GM21360 (cell line): ENCODE measurements around the gene ADPRHL1.
"Not testable (repeated sequence)": the region's sequence is repeated elsewhere in the genome, so short reads cannot be mapped to it uniquely, and the experiment has no call there.

Experiments
- ATAC-seq: cut with Tn5 transposase; IDR thresholded peaks from one replicate; pipeline ENCODE4 v1.9.1; 2021; ENCODE audit warnings: mild to moderate bottlenecking, moderate library complexity; ENCODE audit not compliant: unreplicated experiment

Gene ADPRHL1

GRCh38 chr13:113458253-113459065 is 5.2 kb upstream of the ADPRHL1 start:
- ATAC-seq: no peak

- no peak for ATAC-seq
Measured at GRCh38 chr13:113457510-113457909, 4.2 kb upstream of the ADPRHL1 start.

- no peak for ATAC-seq
Measured at GRCh38 chr13:113456116-113456702, 2.9 kb upstream of the ADPRHL1 start.

DNA sequence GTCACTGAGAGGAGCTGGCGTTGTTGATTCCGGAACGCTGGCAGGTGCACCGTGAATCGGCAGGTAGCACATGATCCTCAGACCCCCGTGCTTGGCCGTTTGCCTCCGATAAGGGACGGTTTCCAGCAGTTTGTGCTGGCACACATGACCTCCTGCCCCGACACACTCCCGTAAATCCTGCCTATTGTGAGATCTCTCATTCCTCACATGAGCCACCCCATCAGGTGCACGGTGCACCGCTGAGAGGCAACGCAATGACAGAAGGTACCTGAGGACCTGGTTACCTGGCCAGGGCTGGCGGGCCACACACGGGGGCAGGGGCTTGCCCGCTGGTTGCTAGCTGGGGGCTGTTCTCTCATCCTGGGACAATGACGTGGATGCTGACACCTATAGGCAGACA is 2.1 kb upstream of the ADPRHL1 start:
- no peak for ATAC-seq

DNA sequence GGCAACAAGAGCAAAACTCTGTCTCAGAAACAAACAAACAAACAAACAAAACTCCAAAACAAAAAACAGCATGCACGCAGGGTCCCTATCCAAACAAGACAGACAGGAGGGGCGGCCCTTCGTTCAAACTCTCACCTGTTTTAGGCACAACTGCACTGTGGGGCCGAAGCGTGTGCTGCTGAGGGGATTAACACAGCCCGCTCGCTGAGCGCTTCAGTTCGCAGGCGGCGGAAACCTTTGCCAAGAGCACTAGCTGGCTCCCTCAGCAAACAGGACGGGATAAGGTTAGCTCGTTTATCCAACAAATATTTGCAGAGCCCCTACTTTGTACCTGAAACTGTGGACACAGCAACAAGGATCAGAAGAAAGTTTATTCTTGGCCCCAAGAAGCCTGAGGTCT is 1.6 kb upstream of the ADPRHL1 start:
- no peak for ATAC-seq

GRCh38 chr13:113452466-113452865 is 822 bp downstream of the ADPRHL1 start:
- no peak for ATAC-seq

GRCh38 chr13:113451951-113452421 is 1.3 kb downstream of the ADPRHL1 start:
- no peak for ATAC-seq

GRCh38 chr13:113450861-113451620 is 2.2 kb downstream of the ADPRHL1 start:
- ATAC-seq: not testable (repeated sequence)

- ATAC-seq: not testable (repeated sequence)
Measured at GRCh38 chr13:113450348-113450744, 2.9 kb downstream of the ADPRHL1 start.

DNA sequence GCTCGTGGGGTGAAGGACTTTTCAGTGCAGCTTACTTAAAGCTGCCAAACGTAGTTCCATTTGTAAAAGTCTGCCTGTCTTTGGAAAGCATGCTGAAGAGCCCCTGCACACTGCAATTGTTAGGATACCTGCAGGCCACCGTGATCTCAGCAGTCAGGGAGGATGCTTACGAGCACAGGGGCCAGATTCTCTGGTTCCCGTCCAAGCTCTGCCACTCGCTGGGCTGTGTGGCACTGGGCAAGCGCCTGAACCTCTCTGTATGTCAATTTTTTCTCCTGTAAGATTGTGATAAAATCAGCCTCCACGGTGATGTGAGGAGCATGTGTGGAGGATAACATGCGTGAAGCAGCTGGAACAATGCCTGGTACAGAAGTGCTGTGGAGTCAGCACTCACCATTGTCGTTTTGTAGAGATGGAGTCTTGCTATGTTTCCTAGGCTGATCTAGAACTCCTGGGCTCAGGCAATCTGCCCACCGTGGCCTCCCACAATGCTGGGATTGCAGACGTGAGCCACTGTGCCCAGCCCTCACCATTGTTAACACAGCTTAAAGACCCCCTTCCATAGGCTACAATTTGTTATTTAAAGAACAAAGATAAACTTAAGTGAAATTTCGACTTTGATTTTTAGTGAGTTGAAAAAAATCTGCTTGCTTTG is 3.5 kb downstream of the ADPRHL1 start:
- ATAC-seq: no peak

GRCh38 chr13:113448885-113449692 is 4.2 kb downstream of the ADPRHL1 start:
- no peak for ATAC-seq

- ATAC-seq: no peak
Measured at GRCh38 chr13:113448545-113448884, 4.8 kb downstream of the ADPRHL1 start.

DNA sequence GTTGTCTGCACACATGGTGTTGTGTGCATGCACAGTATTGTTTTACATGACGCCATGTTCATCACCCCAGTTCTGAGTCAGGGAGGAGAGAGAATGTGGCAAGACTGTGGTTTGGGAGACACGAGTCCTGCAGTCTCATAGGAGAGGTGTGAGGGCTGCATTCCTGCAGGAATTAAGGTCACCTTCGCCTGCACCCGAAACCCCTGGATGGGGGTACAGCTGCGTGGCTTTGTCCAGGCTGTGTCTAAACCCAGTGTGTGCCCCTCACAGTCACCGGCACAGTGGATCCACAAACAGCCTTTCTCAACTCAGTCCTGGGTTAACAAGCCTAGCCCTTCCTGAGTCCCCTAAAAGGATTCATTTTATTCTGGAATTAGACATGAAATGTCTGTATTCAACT is 5.7 kb downstream of the ADPRHL1 start:
- ATAC-seq: no peak

- ATAC-seq: no peak
Measured at GRCh38 chr13:113446488-113446854, 6.8 kb downstream of the ADPRHL1 start.

- no peak for ATAC-seq
Measured at GRCh38 chr13:113445791-113446487, 7.3 kb downstream of the ADPRHL1 start.

DNA sequence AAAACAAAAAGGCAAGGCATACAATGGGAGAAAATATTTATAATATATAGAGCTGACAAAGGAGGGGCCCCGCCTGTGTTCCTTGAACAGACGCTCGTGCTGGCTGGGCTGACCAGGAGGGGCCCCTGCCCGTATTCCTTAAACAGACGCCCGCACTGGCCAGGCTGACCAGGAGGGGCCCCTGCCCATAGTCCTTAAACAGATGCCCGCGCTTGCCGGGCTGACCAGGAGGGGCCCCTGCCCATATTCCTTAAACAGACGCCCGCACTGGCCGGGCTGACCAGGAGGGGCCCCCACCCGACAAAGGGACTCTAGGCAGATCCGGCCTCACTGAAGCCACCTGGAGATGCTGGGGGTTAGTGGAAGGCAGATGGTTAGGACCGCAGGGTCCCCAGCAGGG is 9.3 kb downstream of the ADPRHL1 start:
- ATAC-seq: no peak

GRCh38 chr13:113442985-113443362 is 10.3 kb downstream of the ADPRHL1 start:
- ATAC-seq: no peak

DNA sequence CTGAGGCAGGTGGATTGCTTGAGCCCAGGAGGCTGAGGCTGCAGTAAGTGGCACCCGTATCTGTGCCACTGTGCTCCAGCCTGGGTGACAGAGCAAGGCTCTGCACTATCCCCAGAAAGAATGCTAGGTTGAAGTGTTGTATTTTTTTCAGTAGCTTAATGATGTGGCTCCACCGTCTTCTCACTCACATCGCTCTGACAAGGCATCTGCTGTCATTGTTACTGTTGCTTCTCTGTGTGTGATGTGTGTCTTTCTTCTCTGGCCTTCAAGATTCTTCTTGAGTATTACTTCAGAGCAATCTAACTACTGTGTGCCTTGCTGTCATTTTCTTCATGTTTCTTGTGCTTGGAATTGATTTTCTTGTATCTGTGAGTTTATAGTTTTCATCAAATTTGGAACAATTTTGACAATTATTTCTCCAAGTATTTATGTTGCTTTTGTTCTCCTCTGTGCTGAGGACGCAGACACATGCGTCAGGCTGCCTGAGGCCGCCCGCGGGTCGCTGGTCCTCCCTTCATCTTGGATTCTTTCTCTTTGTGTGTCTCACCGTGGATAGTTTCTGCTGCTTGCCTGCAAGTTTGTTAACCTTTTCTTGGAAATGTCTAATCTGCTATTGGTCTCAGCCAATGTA is 10.8 kb downstream of the ADPRHL1 start:
- no peak for ATAC-seq

- ATAC-seq: no peak
Measured at GRCh38 chr13:113441661-113442060, 11.6 kb downstream of the ADPRHL1 start.
